ENCODE measurements around the gene GLIPR1L2.
"Not testable (repeated sequence)": the region's sequence is repeated elsewhere in the genome, so short reads cannot be mapped to it uniquely, and the experiment has no call there.

Gene GLIPR1L2

GRCh38 chr12:75455839-75456238, 65.0 kb downstream of the GLIPR1L2 start:
- H3K4me3 ChIP-seq (ENCODE audit: insufficient read depth in 1 of 2, low read depth in 1 of 2, low read length in 2 of 2): no peak overlapping the region
- no peak overlapping the region for H3K18ac ChIP-seq (ENCODE audit: low read depth in 1 of 2, low read length in 2 of 2)
- DNase-seq: no peak
- H2BK5ac ChIP-seq (ENCODE audit: low read depth, low read length, poor library complexity, severe bottlenecking): no peak overlapping the region
- no peak overlapping the region for H2BK12ac ChIP-seq (ENCODE audit: low read length in 2 of 2)
- H3K9ac ChIP-seq (ENCODE audit: low read length): no peak overlapping the region
- WGBS: 82% methylated on average over 5 of the region's 5 CpGs
- no peak overlapping the region for H3K4me2 ChIP-seq (ENCODE audit: low read length, poor library complexity, severe bottlenecking)
- no peak overlapping the region for H4K91ac ChIP-seq (ENCODE audit: low read length)
- H3K9me3 ChIP-seq (ENCODE audit: control insufficient read depth, low read length): peaks cover 3% of the 10 kb centered on the region
- H3K4me1 ChIP-seq (ENCODE audit: control insufficient read depth, insufficient read depth, low read depth, low read length): no peaks in the 10 kb centered on the region
- no peak overlapping the region for H2BK120ac ChIP-seq (ENCODE audit: low read depth, low read length)
- no peak overlapping the region for H3K4ac ChIP-seq (ENCODE audit: low read depth in 1 of 2, low read length in 2 of 2)
- no peak overlapping the region for H2AK5ac ChIP-seq (ENCODE audit: low read length, severe bottlenecking)
- H3K27me3 ChIP-seq (ENCODE audit: control insufficient read depth in 1 of 2, insufficient read depth in 1 of 2, low read length in 2 of 2): no peaks in the 10 kb centered on the region
- no peak overlapping the region for H3K23ac ChIP-seq (ENCODE audit: low read length in 2 of 2)
- no peak overlapping the region for H3K27ac ChIP-seq (ENCODE audit: low read length, poor library complexity, severe bottlenecking)
- no peak overlapping the region for H3K14ac ChIP-seq (ENCODE audit: low read length in 2 of 2)
- no peak overlapping the region for H4K8ac ChIP-seq (ENCODE audit: low read length)
- no peak overlapping the region for H2BK15ac ChIP-seq (ENCODE audit: low read depth, poor library complexity, severe bottlenecking)
- H3K36me3 ChIP-seq (ENCODE audit: control insufficient read depth in 1 of 2, insufficient read depth in 2 of 2, low read depth in 1 of 2, low read length in 2 of 2): no peaks in the 10 kb centered on the region
- no peak overlapping the region for H2AFZ ChIP-seq (ENCODE audit: low read depth, low read length)
- H3K79me1 ChIP-seq (replicated peaks; ENCODE audit: low read length, poor library complexity, severe bottlenecking): no peaks in the 10 kb centered on the region

GRCh38 chr12:75457191-75457590, 66.3 kb downstream of the GLIPR1L2 start:
- H4K8ac ChIP-seq (ENCODE audit: low read length): no peak overlapping the region
- peak; percentile 13 for DNase-seq
- 38% methylated on average over 1 of the region's 1 CpG for WGBS

GRCh38 chr12:75457866-75458265, 67.0 kb downstream of the GLIPR1L2 start:
- H2BK12ac ChIP-seq (ENCODE audit: low read length in 2 of 2); H2BK120ac ChIP-seq (ENCODE audit: low read depth, low read length); H3K9ac ChIP-seq (ENCODE audit: low read length); H2BK5ac ChIP-seq (ENCODE audit: low read depth, low read length, poor library complexity, severe bottlenecking); H3K79me1 ChIP-seq (replicated peaks; ENCODE audit: low read length, poor library complexity, severe bottlenecking); H3K4me2 ChIP-seq (ENCODE audit: low read length, poor library complexity, severe bottlenecking); H4K91ac ChIP-seq (ENCODE audit: low read length); H3K27ac ChIP-seq (ENCODE audit: low read length, poor library complexity, severe bottlenecking); H3K27me3 ChIP-seq (ENCODE audit: control insufficient read depth in 1 of 2, insufficient read depth in 1 of 2, low read length in 2 of 2); H3K4me1 ChIP-seq (ENCODE audit: control insufficient read depth, insufficient read depth, low read depth, low read length); H2AK5ac ChIP-seq (ENCODE audit: low read length, severe bottlenecking); H3K36me3 ChIP-seq (ENCODE audit: control insufficient read depth in 1 of 2, insufficient read depth in 2 of 2, low read depth in 1 of 2, low read length in 2 of 2); H3K14ac ChIP-seq (ENCODE audit: low read length in 2 of 2); H4K8ac ChIP-seq (ENCODE audit: low read length); H2BK15ac ChIP-seq (ENCODE audit: low read depth, poor library complexity, severe bottlenecking); H2AFZ ChIP-seq (ENCODE audit: low read depth, low read length); H3K4ac ChIP-seq (ENCODE audit: low read depth in 1 of 2, low read length in 2 of 2); H3K4me3 ChIP-seq (ENCODE audit: insufficient read depth in 1 of 2, low read depth in 1 of 2, low read length in 2 of 2); H3K23ac ChIP-seq (ENCODE audit: low read length in 2 of 2); H3K18ac ChIP-seq (ENCODE audit: low read depth in 1 of 2, low read length in 2 of 2); H3K9me3 ChIP-seq (ENCODE audit: control insufficient read depth, low read length): not testable (repeated sequence)
- peak; percentile 6 for DNase-seq
- 77% methylated on average over 9 of the region's 9 CpGs for WGBS

More at GRCh38 chr12:75457191-75457590, 66.3 kb downstream of the GLIPR1L2 start:
- Histone ChIP-seq H2BK12ac (ENCODE audit: low read length in 2 of 2) (no peak overlapping the region), H4K91ac (ENCODE audit: low read length) (no peak overlapping the region), H3K4me2 (ENCODE audit: low read length, poor library complexity, severe bottlenecking) (no peak overlapping the region), H2AK5ac (ENCODE audit: low read length, severe bottlenecking) (no peak overlapping the region), H3K14ac (ENCODE audit: low read length in 2 of 2) (no peak overlapping the region), H3K9ac (ENCODE audit: low read length) (no peak overlapping the region), H3K27me3 (ENCODE audit: control insufficient read depth in 1 of 2, insufficient read depth in 1 of 2, low read length in 2 of 2) (no peaks in the 10 kb centered on the region), H3K23ac (ENCODE audit: low read length in 2 of 2) (no peak overlapping the region), H3K18ac (ENCODE audit: low read depth in 1 of 2, low read length in 2 of 2) (no peak overlapping the region), H3K4me3 (ENCODE audit: insufficient read depth in 1 of 2, low read depth in 1 of 2, low read length in 2 of 2) (no peak overlapping the region), H2BK5ac (ENCODE audit: low read depth, low read length, poor library complexity, severe bottlenecking) (no peak overlapping the region), H3K4me1 (ENCODE audit: control insufficient read depth, insufficient read depth, low read depth, low read length) (no peaks in the 10 kb centered on the region), H3K9me3 (ENCODE audit: control insufficient read depth, low read length) (peaks cover 3% of the 10 kb centered on the region), H2AFZ (ENCODE audit: low read depth, low read length) (no peak overlapping the region), H3K4ac (ENCODE audit: low read depth in 1 of 2, low read length in 2 of 2) (no peak overlapping the region), H3K36me3 (ENCODE audit: control insufficient read depth in 1 of 2, insufficient read depth in 2 of 2, low read depth in 1 of 2, low read length in 2 of 2) (no peaks in the 10 kb centered on the region), H2BK15ac (ENCODE audit: low read depth, poor library complexity, severe bottlenecking) (no peak overlapping the region), H3K27ac (ENCODE audit: low read length, poor library complexity, severe bottlenecking) (no peak overlapping the region), H2BK120ac (ENCODE audit: low read depth, low read length) (no peak overlapping the region), H3K79me1 (replicated peaks; ENCODE audit: low read length, poor library complexity, severe bottlenecking) (no peaks in the 10 kb centered on the region)

- no peaks in the 10 kb centered on the region for H3K4me1 ChIP-seq (ENCODE audit: control insufficient read depth, insufficient read depth, low read depth, low read length)
- no peak overlapping the region for H2AFZ ChIP-seq (ENCODE audit: low read depth, low read length)
- H3K4ac ChIP-seq (ENCODE audit: low read depth in 1 of 2, low read length in 2 of 2): no peak overlapping the region
- no peaks in the 10 kb centered on the region for H3K27me3 ChIP-seq (ENCODE audit: control insufficient read depth in 1 of 2, insufficient read depth in 1 of 2, low read length in 2 of 2)
- no peak overlapping the region for H2AK5ac ChIP-seq (ENCODE audit: low read length, severe bottlenecking)
- no peak overlapping the region for H2BK5ac ChIP-seq (ENCODE audit: low read depth, low read length, poor library complexity, severe bottlenecking)
- H3K4me2 ChIP-seq (ENCODE audit: low read length, poor library complexity, severe bottlenecking): no peak overlapping the region
- no peak overlapping the region for H3K4me3 ChIP-seq (ENCODE audit: insufficient read depth in 1 of 2, low read depth in 1 of 2, low read length in 2 of 2)
- H3K79me1 ChIP-seq (replicated peaks; ENCODE audit: low read length, poor library complexity, severe bottlenecking): no peaks in the 10 kb centered on the region
- H3K9me3 ChIP-seq (ENCODE audit: control insufficient read depth, low read length): peaks cover 11% of the 10 kb centered on the region
- no peak overlapping the region for H4K8ac ChIP-seq (ENCODE audit: low read length)
- H3K36me3 ChIP-seq (ENCODE audit: control insufficient read depth in 1 of 2, insufficient read depth in 2 of 2, low read depth in 1 of 2, low read length in 2 of 2): no peaks in the 10 kb centered on the region
- 97% methylated on average over 2 of the region's 3 CpGs for WGBS
- no peak overlapping the region for H2BK15ac ChIP-seq (ENCODE audit: low read depth, poor library complexity, severe bottlenecking)
- H2BK120ac ChIP-seq (ENCODE audit: low read depth, low read length): no peak overlapping the region
- no peak overlapping the region for H3K18ac ChIP-seq (ENCODE audit: low read depth in 1 of 2, low read length in 2 of 2)
- DNase-seq: no peak
- no peak overlapping the region for H3K27ac ChIP-seq (ENCODE audit: low read length, poor library complexity, severe bottlenecking)
- H3K14ac ChIP-seq (ENCODE audit: low read length in 2 of 2): no peak overlapping the region
- no peak overlapping the region for H4K91ac ChIP-seq (ENCODE audit: low read length)
- H3K9ac ChIP-seq (ENCODE audit: low read length): no peak overlapping the region
- H2BK12ac ChIP-seq (ENCODE audit: low read length in 2 of 2): no peak overlapping the region
- no peak overlapping the region for H3K23ac ChIP-seq (ENCODE audit: low read length in 2 of 2)
Measured at GRCh38 chr12:75459755-75460154, 68.9 kb downstream of the GLIPR1L2 start.

Data from mesenchymal stem cell (in vitro differentiated cells and primary cell).